Fibroblast of lung (primary cell): ENCODE measurements around the gene TFCP2. TPM values are rescaled to one million over a fixed set of nuclear protein-coding genes. Genes with fewer than 3 reads are reported as not detected.

Source experiments
- DNase-seq, 2 donors: peaks; one replicate each; pipeline versions ENCODE4 v3.0.0 to v3.0.0-alpha.2; 2010; ENCODE audit warnings: low read depth in 2 of 2
- H2AFZ ChIP-seq: 2 replicates; pipeline ENCODE4 v1.5.1; 2012; ENCODE audit warnings: low read length, control low read depth, inconsistent platforms
- H3K27ac ChIP-seq: 2 replicates; pipeline ENCODE4 v1.5.1; 2011; ENCODE audit warnings: low read length, control low read depth; ENCODE audit not compliant: insufficient read depth
- H3K27me3 ChIP-seq: 2 replicates; pipeline ENCODE4 v1.5.1; 2011; ENCODE audit warnings: mild to moderate bottlenecking, low read length; ENCODE audit not compliant: control insufficient read depth, insufficient read depth
- H3K36me3 ChIP-seq: 2 replicates; pipeline ENCODE4 v1.5.1; 2011; ENCODE audit warnings: low read length; ENCODE audit not compliant: control insufficient read depth, insufficient read depth
- H3K4me1 ChIP-seq: 2 replicates; pipeline ENCODE4 v1.5.1; 2011; ENCODE audit warnings: low read length; ENCODE audit not compliant: control insufficient read depth, insufficient read depth; ENCODE audit errors: extremely low read depth
- H3K4me2 ChIP-seq: 2 replicates; pipeline ENCODE4 v1.5.1; 2011; ENCODE audit warnings: low read length, control low read depth; ENCODE audit not compliant: insufficient read depth; ENCODE audit errors: extremely low read depth
- H3K4me3 ChIP-seq, 4 experiments: fragments of 200-600 bp in 1 of 4; sonication (generic) in 1 of 4; replicated peaks in 1 of 4; 2 replicates each; pipeline ENCODE4 v1.5.1; 2011 to 2016; ENCODE audit warnings: low read length in 4 of 4, low read depth in 3 of 4, mild to moderate bottlenecking in 3 of 4, control low read depth in 2 of 4, inconsistent platforms in 1 of 4, mixed read lengths in 1 of 4; ENCODE audit not compliant: insufficient read depth in 1 of 4; ENCODE audit errors: control extremely low read depth in 1 of 4
- H3K79me2 ChIP-seq: 2 replicates; pipeline ENCODE4 v1.5.1; 2012; ENCODE audit warnings: mild to moderate bottlenecking, low read length, inconsistent platforms; ENCODE audit not compliant: control insufficient read depth, insufficient read depth
- H3K9ac ChIP-seq: 2 replicates; pipeline ENCODE4 v1.5.1; 2011; ENCODE audit warnings: mild to moderate bottlenecking, low read length, control low read depth; ENCODE audit not compliant: insufficient read depth
- H3K9me3 ChIP-seq: 2 replicates; pipeline ENCODE4 v1.5.1; 2012; ENCODE audit warnings: low read depth, low read length; ENCODE audit not compliant: control insufficient read depth, insufficient read depth
- H4K20me1 ChIP-seq: 2 replicates; pipeline ENCODE4 v1.5.1; 2011; ENCODE audit warnings: low read length; ENCODE audit not compliant: control insufficient read depth, insufficient read depth; ENCODE audit errors: extremely low read depth
- CTCF ChIP-seq, 2 donors: IDR thresholded peaks in 1 of 2; conservative IDR thresholded peaks in 1 of 2; 1 replicate in 1 of 2; 2 replicates in 1 of 2; pipeline ENCODE4 v1.5.1; 2011 to 2012; ENCODE audit warnings: low read length in 2 of 2, control low read depth in 1 of 2, inconsistent platforms in 1 of 2, low read depth in 1 of 2, mild to moderate bottlenecking in 1 of 2
- EZH2 ChIP-seq: IDR thresholded peaks from 2 replicates; pipeline ENCODE4 v1.5.1; 2012; ENCODE audit warnings: low read length, control low read depth, mild to moderate bottlenecking; ENCODE audit errors: missing control alignments
- polyA plus RNA-seq, 2 donors: library from polyadenylated mRNA; depleted of rRNA in 1 of 2; stranded (reverse) in 1 of 2; unstranded in 1 of 2; fragments of >200 nt; gene quantifications; 2 replicates each; pipeline ENCODE4 v1.2.1, GENCODE V29; 2011 to 2012; ENCODE audit warnings: missing spikeins in 1 of 2
- total RNA-seq: library from RNA; depleted of rRNA; stranded (reverse); fragments of >200 nt; gene quantifications from 2 replicates; pipeline ENCODE4 v1.2.1, GENCODE V29; 2014

The TFCP2 gene
- total and polyA plus RNA-seq, 2 donors (not counting 1 experiment from before 2014, with no cell fraction given), result 9.4 to 23.0 TPM

DNA sequence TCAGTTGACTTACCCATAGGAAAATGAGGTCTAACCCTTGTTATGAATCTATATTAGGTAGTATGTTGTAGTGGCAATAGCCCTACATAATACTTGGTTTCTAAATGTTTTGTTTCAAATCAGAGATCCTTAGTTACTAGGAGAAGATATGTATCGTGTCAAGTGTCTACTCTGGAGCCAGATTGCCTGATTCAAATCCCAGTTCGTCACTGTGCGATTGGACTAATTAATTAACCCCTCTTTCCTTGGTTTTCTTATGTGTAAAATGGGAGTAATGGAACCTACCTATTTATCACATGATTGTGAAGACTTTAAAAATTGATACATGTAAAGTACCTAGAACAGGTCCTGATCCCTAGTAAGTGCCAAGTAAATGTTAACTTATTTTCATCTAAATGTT, 123.4 kb downstream of the TFCP2 start:
- no peak for DNase-seq
- no peaks in the 10 kb centered on the region for H4K20me1 ChIP-seq
- H3K9me3 ChIP-seq, result no peaks in the 10 kb centered on the region
- peak overlapping the region; percentile 86 to 99 (median 92) for H3K4me3 ChIP-seq
- H3K27me3 ChIP-seq, result no peaks in the 10 kb centered on the region
- H3K36me3 ChIP-seq, result peaks cover 3% of the 10 kb centered on the region
- peak overlapping the region; percentile 99 for H3K4me2 ChIP-seq
- no peak overlapping the region for H3K9ac ChIP-seq
- no peak overlapping the region for H2AFZ ChIP-seq
- peaks cover 17% of the 10 kb centered on the region for H3K79me2 ChIP-seq
- peaks cover 5% of the 10 kb centered on the region for H3K4me1 ChIP-seq
- TF ChIP-seq EZH2 (no peak), CTCF (conservative IDR thresholded peaks at IDR 0.05 in 1 of 2, IDR thresholded peaks at IDR 0.05 in 1 of 2; ENCODE audit: low read depth in 1 of 2, low read length in 2 of 2) (no peak)
- H3K27ac ChIP-seq, result no peak overlapping the region

- H3K4me3 ChIP-seq, result peak overlapping the region; percentile 86 to 99 (median 92)
- peaks cover 17% of the 10 kb centered on the region for H3K79me2 ChIP-seq
- peak overlapping the region; percentile 68 for H2AFZ ChIP-seq
- H3K27ac ChIP-seq, result peak overlapping the region; percentile 88
- peaks cover 2% of the 10 kb centered on the region for H3K36me3 ChIP-seq
- H4K20me1 ChIP-seq, result no peaks in the 10 kb centered on the region
- DNase-seq, result no peak
- H3K9ac ChIP-seq, result peak overlapping the region; percentile 68
- TF ChIP-seq EZH2 (no peak), CTCF (conservative IDR thresholded peaks at IDR 0.05 in 1 of 2, IDR thresholded peaks at IDR 0.05 in 1 of 2; ENCODE audit: low read depth in 1 of 2, low read length in 2 of 2) (no peak)
- H3K4me1 ChIP-seq, result peaks cover 5% of the 10 kb centered on the region
- no peaks in the 10 kb centered on the region for H3K9me3 ChIP-seq
- no peaks in the 10 kb centered on the region for H3K27me3 ChIP-seq
- peak overlapping the region; percentile 99 for H3K4me2 ChIP-seq
Observed at GRCh38 chr12:51048661-51049251, 124.2 kb downstream of the TFCP2 start.

- peak; percentile 98 to 99 for DNase-seq
- no peaks in the 10 kb centered on the region for H4K20me1 ChIP-seq
- no peaks in the 10 kb centered on the region for H3K27me3 ChIP-seq
- peak within 1 kb of the TSS; percentile 86 to 99 (median 92) for H3K4me3 ChIP-seq
- peaks cover 5% of the 10 kb centered on the region for H3K4me1 ChIP-seq
- H3K9me3 ChIP-seq, result no peaks in the 10 kb centered on the region
- TF ChIP-seq CTCF (conservative IDR thresholded peaks at IDR 0.05 in 1 of 2, IDR thresholded peaks at IDR 0.05 in 1 of 2; ENCODE audit: low read depth in 1 of 2, low read length in 2 of 2), result peak; percentile 90 to 92
- no peak for TF ChIP-seq EZH2
- peak within 1 kb of the TSS; percentile 88 for H3K27ac ChIP-seq
- peaks cover 2% of the 10 kb centered on the region for H3K36me3 ChIP-seq
- peak within 1 kb of the TSS; percentile 96 for H2AFZ ChIP-seq
- peak within 1 kb of the TSS; percentile 99 for H3K4me2 ChIP-seq
- peaks cover 17% of the 10 kb centered on the region for H3K79me2 ChIP-seq
- peak within 1 kb of the TSS; percentile 75 for H3K9ac ChIP-seq
Observed at GRCh38 chr12:51047655-51048540, 125.0 kb downstream of the TFCP2 start, which contains the start of gene LETMD1. Gene LETMD1 (plus strand): TSS chr12:51048327. CDS start chr12:51048357, 30 bp downstream.
